HepG2 (cell line): ENCODE results near the gene NKD1. TPM values are rescaled to one million over a fixed set of nuclear protein-coding genes. Genes with fewer than 3 reads are reported as not detected.

Experiments used
- FOSL2 ChIP-seq: sonication (generic); formaldehyde crosslinking; IDR thresholded peaks from 2 replicates; pipeline ENCODE4 v1.4.0; 2020; ENCODE audit warnings: missing genetic modification reagents
- GABPA ChIP-seq, 2 experiments: IDR thresholded peaks; 2 replicates each; pipeline ENCODE4 v1.6.1; 2011 to 2016; ENCODE audit warnings: low read depth in 2 of 2, low read length in 1 of 2, missing biosample characterization in 1 of 2, missing genetic modification characterization in 1 of 2
- HOXA3 ChIP-seq: sonication (generic); formaldehyde crosslinking; IDR thresholded peaks from 2 replicates; pipeline ENCODE4 v1.5.0; 2020; ENCODE audit warnings: missing genetic modification reagents
- IKZF1 ChIP-seq: fragments of 450-650 bp; IDR thresholded peaks from 2 replicates; pipeline ENCODE4 v1.7.1; 2016
- IRF2 ChIP-seq: IDR thresholded peaks from 2 replicates; pipeline ENCODE4 v1.6.1; 2018; ENCODE audit warnings: missing genetic modification reagents, missing compliant biosample characterization
- IRF9 ChIP-seq: sonication (generic); formaldehyde crosslinking; IDR thresholded peaks from 2 replicates; pipeline ENCODE4 v1.8.0; 2022; ENCODE audit warnings: missing genetic modification reagents, mild to moderate bottlenecking, borderline replicate concordance
- RORA ChIP-seq: sonication (generic); formaldehyde crosslinking; IDR thresholded peaks from 2 replicates; pipeline ENCODE4 v1.5.0; 2020; ENCODE audit warnings: mild to moderate bottlenecking, missing genetic modification reagents, moderate library complexity
- SALL1 ChIP-seq: sonication (generic); formaldehyde crosslinking; IDR thresholded peaks from 2 replicates; pipeline ENCODE4 v1.8.0; 2022; ENCODE audit warnings: mild to moderate bottlenecking, missing genetic modification reagents
- SMC3 ChIP-seq: IDR thresholded peaks from 2 replicates; pipeline ENCODE4 v1.6.1; 2011; ENCODE audit warnings: low read length, improper control_type of control experiment
- SRSF1 ChIP-seq: fragments of 200-400 bp; formaldehyde crosslinking; optimal IDR thresholded peaks from 2 replicates; pipeline ENCODE3; 2017; ENCODE audit warnings: mild to moderate bottlenecking, low read depth, low read length, moderate library complexity
- STAT5B ChIP-seq: sonication (generic); formaldehyde crosslinking; IDR thresholded peaks from 2 replicates; pipeline ENCODE4 v1.4.0; 2020; ENCODE audit warnings: missing genetic modification reagents
- ZNF337 ChIP-seq: sonication (generic); formaldehyde crosslinking; IDR thresholded peaks from 2 replicates; pipeline ENCODE4 v1.5.1; 2020; ENCODE audit warnings: missing genetic modification reagents, low read depth, mild to moderate bottlenecking, borderline replicate concordance
- polyA plus RNA-seq, 8 experiments: library from polyadenylated mRNA; depleted of rRNA in 3 of 8; stranded (reverse) in 7 of 8; unstranded in 1 of 8; fragments of >200 nt; fragmentation: Illumina TruSeq in 4 of 8; extraction: Trizol in 4 of 8; gene quantifications; 2 replicates each; pipeline versions ENCODE4 v1.2.1 to v1.2.3, GENCODE V29; 2011 to 2016; ENCODE audit warnings: low read depth in 4 of 8, missing spikeins in 1 of 8, mixed read lengths in 1 of 8; ENCODE audit not compliant: insufficient read depth in 1 of 8
- total RNA-seq, 5 experiments: library from RNA; depleted of rRNA; stranded (reverse); fragments of >200 nt; fragmentation: Illumina TruSeq; extraction: Trizol; gene quantifications; 2 replicates each; pipeline ENCODE4 v1.2.3, GENCODE V29; 2016; ENCODE audit warnings: low read depth in 1 of 5
- TF ChIP-seq, protein P1 (sequence below): sonication (generic); formaldehyde crosslinking; IDR thresholded peaks from 2 replicates; pipeline ENCODE4 v1.9.0; 2021; ENCODE audit warnings: missing genetic modification reagents, borderline replicate concordance

Gene NKD1
- total and polyA plus RNA-seq, 2 of the 13 experiments (the other 11 are each of a cell fraction or from before 2014, with no cell fraction given), result 70.4 to 121 TPM

DNA sequence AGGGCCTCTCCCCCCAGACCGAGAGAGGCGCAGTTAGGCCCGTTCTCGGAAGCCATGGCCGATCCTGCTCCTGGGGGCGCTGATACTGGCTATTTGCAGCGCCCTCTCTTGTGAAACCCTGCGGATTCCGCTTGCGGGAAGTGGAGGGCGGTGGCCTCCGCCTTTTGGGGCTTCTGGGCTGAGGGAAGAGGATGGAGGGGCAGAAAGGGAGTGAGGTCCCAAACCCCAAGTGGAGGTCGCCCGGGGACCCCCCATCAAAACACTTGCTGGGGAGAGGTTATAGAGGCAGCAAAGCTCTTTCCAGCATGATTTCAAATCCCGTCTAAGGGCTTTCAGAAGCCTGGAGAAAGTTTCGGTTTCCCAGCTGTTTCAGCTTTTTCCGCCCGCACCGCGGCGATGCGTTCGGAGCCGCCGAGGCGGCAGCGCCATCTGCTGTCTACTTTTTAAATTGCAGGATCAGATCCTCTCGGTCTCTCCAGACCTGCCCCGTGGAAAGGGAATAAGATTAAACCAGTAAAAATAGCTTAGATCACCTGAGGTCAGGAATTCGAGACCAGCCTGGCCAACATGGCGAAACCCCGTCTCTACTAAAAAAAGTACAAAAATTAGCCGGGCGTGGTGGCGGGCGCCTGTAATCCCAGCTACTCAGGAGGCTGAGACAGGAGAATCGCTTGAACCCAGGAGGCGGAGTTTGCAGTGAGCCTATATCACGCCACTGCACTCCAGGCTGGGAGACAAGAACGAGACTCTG lies 117.1 kb downstream of the NKD1 start (continued):
- no peak for TF ChIP-seq GABPA (IDR thresholded peaks at IDR 0.05; ENCODE audit: low read depth, low read length)
- TF ChIP-seq GABPA (CRISPR knock-in tag; IDR thresholded peaks at IDR 0.05; ENCODE audit: low read depth), result peak; percentile 13; the same call in 1 of the 2 replicates
- TF ChIP-seq RORA, result no peak
- 0 out of 2 replicates have a peak, but pooled peaks have one; percentile 16 for TF ChIP-seq FOSL2 (CRISPR knock-in tag)
- no peak for TF ChIP-seq IKZF1
- TF ChIP-seq IRF2 (CRISPR knock-in tag), result peak; percentile 69
- peak; percentile 59; the same call in 1 of the 2 replicates for TF ChIP-seq IRF9 (CRISPR knock-in tag)
- peak; percentile 56 for TF ChIP-seq SRSF1
- TF ChIP-seq, protein P1, sequence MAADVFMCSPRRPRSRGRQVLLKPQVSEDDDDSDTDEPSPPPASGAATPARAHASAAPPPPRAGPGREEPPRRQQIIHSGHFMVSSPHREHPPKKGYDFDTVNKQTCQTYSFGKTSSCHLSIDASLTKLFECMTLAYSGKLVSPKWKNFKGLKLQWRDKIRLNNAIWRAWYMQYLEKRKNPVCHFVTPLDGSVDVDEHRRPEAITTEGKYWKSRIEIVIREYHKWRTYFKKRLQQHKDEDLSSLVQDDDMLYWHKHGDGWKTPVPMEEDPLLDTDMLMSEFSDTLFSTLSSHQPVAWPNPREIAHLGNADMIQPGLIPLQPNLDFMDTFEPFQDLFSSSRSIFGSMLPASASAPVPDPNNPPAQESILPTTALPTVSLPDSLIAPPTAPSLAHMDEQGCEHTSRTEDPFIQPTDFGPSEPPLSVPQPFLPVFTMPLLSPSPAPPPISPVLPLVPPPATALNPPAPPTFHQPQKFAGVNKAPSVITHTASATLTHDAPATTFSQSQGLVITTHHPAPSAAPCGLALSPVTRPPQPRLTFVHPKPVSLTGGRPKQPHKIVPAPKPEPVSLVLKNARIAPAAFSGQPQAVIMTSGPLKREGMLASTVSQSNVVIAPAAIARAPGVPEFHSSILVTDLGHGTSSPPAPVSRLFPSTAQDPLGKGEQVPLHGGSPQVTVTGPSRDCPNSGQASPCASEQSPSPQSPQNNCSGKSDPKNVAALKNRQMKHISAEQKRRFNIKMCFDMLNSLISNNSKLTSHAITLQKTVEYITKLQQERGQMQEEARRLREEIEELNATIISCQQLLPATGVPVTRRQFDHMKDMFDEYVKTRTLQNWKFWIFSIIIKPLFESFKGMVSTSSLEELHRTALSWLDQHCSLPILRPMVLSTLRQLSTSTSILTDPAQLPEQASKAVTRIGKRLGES (CRISPR knock-in tag), result no peak
- 0 out of 2 replicates have a peak, but pooled peaks have one; percentile 6 for TF ChIP-seq HOXA3
- peak; percentile 69 for TF ChIP-seq SALL1
- no peak for TF ChIP-seq STAT5B (CRISPR knock-in tag)
- 0 out of 2 replicates have a peak, but pooled peaks have one; percentile 85 for TF ChIP-seq ZNF337 (CRISPR knock-in tag)
- TF ChIP-seq SMC3, result peak; percentile 70
